Osteocyte (in vitro differentiated cells): ENCODE data around the gene MGRN1. TPM values are rescaled to one million over a fixed set of nuclear protein-coding genes. Genes with fewer than 3 reads are reported as not detected.

Experiments used
- DNase-seq: peaks from one replicate; pipeline ENCODE4 v3.0.0; 2021; ENCODE audit warnings: mixed read lengths; ENCODE audit not compliant: unreplicated experiment; ENCODE audit errors: extremely low spot score
- H3K27ac Mint-ChIP-seq: one replicate; pipeline ENCODE4 v1.8.0; 2021; ENCODE audit warnings: mild to moderate bottlenecking, mixed read lengths; ENCODE audit not compliant: unreplicated experiment
- H3K27me3 Mint-ChIP-seq: one replicate; pipeline ENCODE4 v1.8.0; 2021; ENCODE audit warnings: mixed read lengths; ENCODE audit not compliant: unreplicated experiment
- H3K36me3 Mint-ChIP-seq: one replicate; pipeline ENCODE4 v1.8.0; 2021; ENCODE audit warnings: mixed read lengths; ENCODE audit not compliant: unreplicated experiment
- H3K4me1 Mint-ChIP-seq: one replicate; pipeline ENCODE4 v1.8.0; 2021; ENCODE audit warnings: mixed read lengths; ENCODE audit not compliant: unreplicated experiment
- H3K4me3 Mint-ChIP-seq: one replicate; pipeline ENCODE4 v1.8.0; 2021; ENCODE audit warnings: mild to moderate bottlenecking, moderate library complexity, mixed read lengths; ENCODE audit not compliant: unreplicated experiment
- H3K9me3 Mint-ChIP-seq: one replicate; pipeline ENCODE4 v1.8.0; 2021; ENCODE audit warnings: mixed read lengths; ENCODE audit not compliant: unreplicated experiment
- CTCF ChIP-seq: fragments of 200-600 bp; sonication (generic); IDR thresholded peaks from 2 replicates; pipeline ENCODE4 v1.5.0; 2021; ENCODE audit warnings: antibody characterized with exemption, mild to moderate bottlenecking, moderate library complexity
- total RNA-seq: library from RNA; stranded (reverse); gene quantifications from 2 replicates; pipeline ENCODE4 v1.2.1, GENCODE V29; 2021

Gene MGRN1
- total RNA-seq, 1 donor from 2014 or later = 94.6 TPM

GRCh38 chr16:4679156-4679849, 54.7 kb downstream of the MGRN1 start:
- Mint-ChIP-seq H3K9me3 (no peaks in the 10 kb centered on the region), H3K4me1 (no peaks in the 10 kb centered on the region)
- TF ChIP-seq CTCF = no peak

GRCh38 chr16:4679850-4680636, 55.4 kb downstream of the MGRN1 start:
- Mint-ChIP-seq H3K9me3 (no peaks in the 10 kb centered on the region), H3K27me3 (no peaks in the 10 kb centered on the region), H3K27ac (no peak overlapping the region), H3K4me3 (no peak overlapping the region), H3K36me3 (peaks cover 13% of the 10 kb centered on the region), H3K4me1 (no peaks in the 10 kb centered on the region)
- TF ChIP-seq CTCF = no peak
- no peak for DNase-seq

More at GRCh38 chr16:4679156-4679849, 54.7 kb downstream of the MGRN1 start:
- no peaks in the 10 kb centered on the region for H3K27me3 Mint-ChIP-seq
- DNase-seq = no peak
- no peak overlapping the region for H3K27ac Mint-ChIP-seq
- no peak overlapping the region for H3K4me3 Mint-ChIP-seq
- H3K36me3 Mint-ChIP-seq = peaks cover 9% of the 10 kb centered on the region

- no peak overlapping the region for H3K4me3 Mint-ChIP-seq
- H3K27me3 Mint-ChIP-seq = no peaks in the 10 kb centered on the region
- no peak overlapping the region for H3K27ac Mint-ChIP-seq
- H3K9me3 Mint-ChIP-seq = no peaks in the 10 kb centered on the region
- no peak for DNase-seq
- peaks cover 15% of the 10 kb centered on the region for H3K36me3 Mint-ChIP-seq
- H3K4me1 Mint-ChIP-seq = no peaks in the 10 kb centered on the region
- no peak for TF ChIP-seq CTCF
These were observed 56.2 kb downstream of the MGRN1 start for GRCh38 chr16:4680673-4681470.

- Mint-ChIP-seq H3K36me3 (peaks cover 20% of the 10 kb centered on the region), H3K27me3 (no peaks in the 10 kb centered on the region), H3K4me3 (no peak overlapping the region), H3K4me1 (no peaks in the 10 kb centered on the region), H3K9me3 (no peaks in the 10 kb centered on the region), H3K27ac (no peak overlapping the region)
- no peak for TF ChIP-seq CTCF
- no peak for DNase-seq
These were observed 57.0 kb downstream of the MGRN1 start for GRCh38 chr16:4681471-4682083.
